HepG2 (cell line): Measurements from ENCODE around the gene GDF9. TPM values are rescaled to one million over a fixed set of nuclear protein-coding genes. Genes with fewer than 3 reads are reported as not detected.

Experiments
- ATAC-seq: fragments of 200-7000 bp; cut with Tn5 transposase; 3 replicates; pipeline ENCODE4 v1.9.1; 2020; ENCODE audit warnings: mild to moderate bottlenecking, moderate library complexity
- BruUV-seq: library from RNA; stranded (reverse); fragments of 400-500 nt; replicated peaks from 2 replicates; lab custom pipeline; 2021; lab: Mats Ljungman, UMichigan
- CTCF ChIA-PET: fragments of 300-600 bp; formaldehyde crosslinking; extraction: SDS; loops from one replicate; lab custom pipeline; 2021; ENCODE audit warnings: low total read pairs, inconsistent platforms, low intra/inter-chr PET ratio; lab: Yijun Ruan, JAX
- POLR2A ChIA-PET: fragments of 350-600 bp; sonication (Branson Sonifier 250); formaldehyde crosslinking; loops from one replicate; lab custom pipeline; 2020; ENCODE audit warnings: antibody characterized with exemption, inconsistent platforms; lab: Yijun Ruan, JAX
- DNase-seq: peaks from one replicate; pipeline ENCODE4 v3.0.0-alpha.2; 2015; ENCODE audit warnings: low spot score
- FAIRE-seq: peaks from 3 replicates; lab custom pipeline; 2011; peaks lifted over from hg19 to GRCh38; lab: Jason Lieb, UNC
- H2AFZ ChIP-seq: one replicate; pipeline ENCODE4 v1.6.1; 2011; ENCODE audit warnings: low read length, inconsistent platforms
- H3K27ac ChIP-seq: fragments of 300-600 bp; 3 replicates; pipeline ENCODE4 v1.8.0; 2011; ENCODE audit warnings: mixed run types, mild to moderate bottlenecking, mixed read lengths, low read length, inconsistent platforms; ENCODE audit not compliant: insufficient read depth; ENCODE audit errors: extremely low read length
- H3K27me3 ChIP-seq, 2 experiments: fragments of 200-600 bp in 1 of 2; 2 replicates in 1 of 2; 3 replicates in 1 of 2; pipeline versions ENCODE4 v1.6.0 to v1.8.0; 2011; ENCODE audit warnings: low read length in 2 of 2, mild to moderate bottlenecking in 2 of 2, moderate library complexity in 2 of 2, inconsistent platforms in 1 of 2; ENCODE audit not compliant: insufficient read depth in 2 of 2, control insufficient read depth in 1 of 2
- H3K36me3 ChIP-seq, 2 experiments: fragments of 200-600 bp in 1 of 2; replicated peaks in 1 of 2; 2 replicates in 1 of 2; 3 replicates in 1 of 2; pipeline versions ENCODE4 v1.5.1 to v1.8.0; 2011; ENCODE audit warnings: low read length in 2 of 2, inconsistent platforms in 1 of 2; ENCODE audit not compliant: insufficient read depth in 2 of 2, control insufficient read depth in 1 of 2
- H3K4me1 ChIP-seq: 2 replicates; pipeline ENCODE4 v1.5.1; 2012; ENCODE audit warnings: low read length, inconsistent platforms; ENCODE audit not compliant: insufficient read depth
- H3K4me2 ChIP-seq: 2 replicates; pipeline ENCODE4 v1.6.0; 2011; ENCODE audit warnings: low read depth, low read length, inconsistent platforms
- H3K4me3 ChIP-seq, 3 experiments: fragments of 200-600 bp in 1 of 3; sonication (generic), shearing (Covaris generic) in 1 of 3; replicated peaks in 1 of 3; 2 replicates each; pipeline ENCODE4 v1.5.1; 2011 to 2016; ENCODE audit warnings: low read length in 3 of 3, inconsistent platforms in 2 of 3, low read depth in 2 of 3, mild to moderate bottlenecking in 2 of 3, control low read depth in 1 of 3, mixed read lengths in 1 of 3; ENCODE audit not compliant: insufficient read depth in 1 of 3
- H3K79me2 ChIP-seq: one replicate; pipeline ENCODE4 v1.6.1; 2011; ENCODE audit warnings: low read length, inconsistent platforms; ENCODE audit not compliant: insufficient read depth
- H3K9ac ChIP-seq: 2 replicates; pipeline ENCODE4 v1.6.0; 2011; ENCODE audit warnings: mild to moderate bottlenecking, low read depth, low read length, inconsistent platforms; ENCODE audit not compliant: insufficient read depth
- H3K9me3 ChIP-seq: 2 replicates; pipeline ENCODE4 v1.5.1; 2012; ENCODE audit warnings: mild to moderate bottlenecking, low read length
- H4K20me1 ChIP-seq: 2 replicates; pipeline ENCODE4 v1.6.0; 2011; ENCODE audit warnings: inconsistent platforms, mild to moderate bottlenecking, low read length, moderate library complexity; ENCODE audit not compliant: insufficient read depth
- HNF4G ChIP-seq, 2 experiments: sonication (generic) in 1 of 2; formaldehyde crosslinking in 1 of 2; IDR thresholded peaks; 2 replicates each; pipeline versions ENCODE4 v1.4.0 to v1.6.1; 2011 to 2020; ENCODE audit warnings: borderline replicate concordance in 2 of 2, low read depth in 2 of 2, mild to moderate bottlenecking in 2 of 2, low read length in 1 of 2, missing genetic modification reagents in 1 of 2, moderate library complexity in 1 of 2
- JDP2 ChIP-seq: sonication (generic); formaldehyde crosslinking; IDR thresholded peaks from 2 replicates; pipeline ENCODE4 v1.8.1; 2022; ENCODE audit warnings: missing genetic modification reagents, borderline replicate concordance
- KLF16 ChIP-seq, 2 experiments: sonication (generic) in 1 of 2; formaldehyde crosslinking in 1 of 2; IDR thresholded peaks; 2 replicates each; pipeline versions ENCODE4 v1.6.1 to v1.8.0; 2016 to 2023; ENCODE audit warnings: missing genetic modification reagents in 2 of 2, missing compliant biosample characterization in 1 of 2
- MAZ ChIP-seq, 2 experiments: sonication (generic) in 1 of 2; formaldehyde crosslinking in 1 of 2; IDR thresholded peaks; 2 replicates each; pipeline versions ENCODE4 v1.5.0 to v1.6.1; 2012 to 2020; ENCODE audit warnings: low read depth in 2 of 2, mild to moderate bottlenecking in 2 of 2, borderline replicate concordance in 1 of 2, improper control_type of control experiment in 1 of 2, low read length in 1 of 2, missing genetic modification reagents in 1 of 2, moderate library complexity in 1 of 2
- MIER3 ChIP-seq: IDR thresholded peaks from 2 replicates; pipeline ENCODE4 v1.6.1; 2016; ENCODE audit warnings: missing compliant biosample characterization, borderline replicate concordance
- STAG1 ChIP-seq: sonication (generic); formaldehyde crosslinking; IDR thresholded peaks from 2 replicates; pipeline ENCODE4 v1.4.0; 2020; ENCODE audit warnings: missing genetic modification reagents
- ZMYM4 ChIP-seq: sonication (generic); formaldehyde crosslinking; IDR thresholded peaks from 2 replicates; pipeline ENCODE4 v1.8.1; 2023; ENCODE audit warnings: mild to moderate bottlenecking, missing genetic modification reagents
- ZSCAN20 ChIP-seq: sonication (generic); formaldehyde crosslinking; IDR thresholded peaks from 2 replicates; pipeline ENCODE4 v1.4.0; 2020; ENCODE audit warnings: missing genetic modification reagents, mild to moderate bottlenecking, borderline replicate concordance
- WGBS: methylation state at CpG from one replicate; pipeline ENCODE4 v1.1.6; 2017; ENCODE audit warnings: low lambda C conversion rate; 5-methylcytosine and 5-hydroxymethylcytosine counted together
- in situ Hi-C: cut with HindIII; loops from 2 replicates; pipeline ENCODE4 v1.10.0; 2017; ENCODE audit warnings: low pct_unique_long_range_greater_than_20kb; ENCODE audit not compliant: extremely low pct_ligation_motif_present
- intact Hi-C: fragments of 100-400 bp; cut with micrococcal nuclease; formaldehyde crosslinking; loops from one replicate; pipeline ENCODE4 v1.10.0; 2022; ENCODE audit not compliant: unreplicated experiment
- polyA plus RNA-seq, 8 experiments: library from polyadenylated mRNA; depleted of rRNA in 3 of 8; stranded (reverse) in 7 of 8; unstranded in 1 of 8; fragments of >200 nt; fragmentation: Illumina TruSeq in 4 of 8; extraction: Trizol in 4 of 8; gene quantifications; 2 replicates each; pipeline versions ENCODE4 v1.2.1 to v1.2.3, GENCODE V29; 2011 to 2016; ENCODE audit warnings: low read depth in 4 of 8, missing spikeins in 1 of 8, mixed read lengths in 1 of 8; ENCODE audit not compliant: insufficient read depth in 1 of 8
- total RNA-seq, 5 experiments: library from RNA; depleted of rRNA; stranded (reverse); fragments of >200 nt; fragmentation: Illumina TruSeq; extraction: Trizol; gene quantifications; 2 replicates each; pipeline ENCODE4 v1.2.3, GENCODE V29; 2016; ENCODE audit warnings: low read depth in 1 of 5
- TF ChIP-seq, protein P1 (sequence below): sonication (generic); formaldehyde crosslinking; IDR thresholded peaks from 2 replicates; pipeline ENCODE4 v1.4.0; 2020; ENCODE audit warnings: mild to moderate bottlenecking, low read depth, missing genetic modification reagents
- TF ChIP-seq, protein P2 (sequence below): sonication (generic); formaldehyde crosslinking; IDR thresholded peaks from 2 replicates; pipeline ENCODE4 v1.4.0; 2020; ENCODE audit warnings: missing genetic modification reagents
- TF ChIP-seq, protein P3 (sequence below): sonication (generic); formaldehyde crosslinking; IDR thresholded peaks from 2 replicates; pipeline ENCODE4 v1.5.1; 2020; ENCODE audit warnings: mild to moderate bottlenecking, moderate library complexity, missing genetic modification reagents

GDF9 gene
- total and polyA plus RNA-seq, 2 of the 13 experiments (the other 11 are each of a cell fraction or from before 2014, with no cell fraction given), result 0.33 to 0.38 TPM

DNA sequence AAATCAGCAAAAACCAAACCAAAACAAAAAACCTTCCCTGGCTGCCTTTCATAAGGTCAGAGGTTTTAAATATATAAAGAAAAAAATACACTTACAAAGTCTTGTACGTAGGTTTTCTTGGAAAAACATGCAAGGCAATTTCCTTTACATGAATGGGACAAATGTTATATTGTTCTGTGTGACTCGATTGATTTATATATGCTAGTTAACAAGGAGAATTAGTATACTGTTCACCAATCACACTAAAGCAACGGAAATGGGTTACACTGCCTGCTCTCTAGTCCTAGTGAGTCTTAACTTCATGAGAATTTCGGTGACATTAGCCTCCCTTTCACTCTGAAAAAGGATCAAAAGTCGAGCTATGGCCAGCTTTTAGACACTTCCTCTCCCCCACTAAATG, 5.5 kb downstream of the GDF9 start:
- Histone ChIP-seq H2AFZ (no peak overlapping the region), H3K9ac (no peak overlapping the region), H3K4me3 (no peak overlapping the region), H4K20me1 (no peaks in the 10 kb centered on the region), H3K27ac (no peak overlapping the region), H3K9me3 (no peaks in the 10 kb centered on the region), H3K27me3 (no peaks in the 10 kb centered on the region; a peak in 1 of 5 replicates), H3K4me2 (no peak overlapping the region), H3K36me3 (no peaks in the 10 kb centered on the region), H3K4me1 (peaks cover 21% of the 10 kb centered on the region), H3K79me2 (no peaks in the 10 kb centered on the region)
- TF ChIP-seq JDP2 (CRISPR knock-in tag), result no peak
- TF ChIP-seq STAG1 (CRISPR knock-in tag), result no peak
- no peak for TF ChIP-seq MAZ (IDR thresholded peaks at IDR 0.05; ENCODE audit: borderline replicate concordance, low read depth, low read length)
- TF ChIP-seq MAZ (CRISPR knock-in tag; IDR thresholded peaks at IDR 0.05; ENCODE audit: low read depth), result no peak
- WGBS, result 67% methylated on average over 5 of the region's 5 CpGs
- in situ Hi-C loops, result no loop called here
- DNase-seq, result no peak
- CTCF ChIA-PET, result no interaction called here
- no peak for FAIRE-seq
- no TSS peak for BruUV-seq
- no peak for ATAC-seq
- intact Hi-C loops, result no loop called here
- POLR2A ChIA-PET, result interaction anchor here (1.4 kb wide), 2 partner anchors 12 to 22 kb away, joined by 3 to 5 read pairs; no protein-coding TSS in a partner anchor

DNA sequence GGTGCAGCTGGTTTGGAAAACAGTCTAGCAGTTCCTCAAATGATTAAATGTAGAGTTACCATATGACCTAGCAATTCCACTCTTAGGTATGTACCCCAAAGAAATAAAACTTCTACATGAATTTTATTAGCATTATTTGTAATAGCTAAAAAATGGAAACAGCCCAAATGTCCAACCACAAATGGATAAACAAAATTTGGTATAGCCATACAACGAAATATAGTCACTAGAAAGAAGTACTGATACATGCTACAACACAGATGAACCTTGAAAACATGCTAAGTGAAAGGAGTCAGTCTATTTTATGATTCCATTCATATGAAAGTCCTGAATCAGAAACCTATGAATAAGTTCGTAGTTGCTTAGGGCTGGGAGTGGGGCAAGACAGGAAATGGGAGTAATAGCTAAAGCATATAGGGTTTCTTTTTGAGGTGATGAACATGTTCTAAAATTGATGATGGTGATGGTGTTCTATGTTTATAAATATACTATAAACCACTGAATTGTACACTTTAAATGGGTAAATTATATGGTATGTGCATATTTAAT, 6.3 kb downstream of the GDF9 start:
- Histone ChIP-seq H3K79me2 (no peaks in the 10 kb centered on the region), H4K20me1 (no peaks in the 10 kb centered on the region), H3K4me1 (peaks cover 16% of the 10 kb centered on the region), H3K9me3 (no peaks in the 10 kb centered on the region), H3K4me2 (no peak overlapping the region), H3K27me3 (no peaks in the 10 kb centered on the region; a peak in 1 of 5 replicates), H2AFZ (no peak overlapping the region), H3K36me3 (no peaks in the 10 kb centered on the region), H3K4me3 (no peak overlapping the region), H3K9ac (no peak overlapping the region), H3K27ac (no peak overlapping the region)
- no TSS peak for BruUV-seq
- 79% methylated on average over 2 of the region's 2 CpGs for WGBS
- ChIA-PET CTCF (no interaction called here), POLR2A (interaction anchor here (1.4 kb wide), 1 partner anchor 21 kb away, joined by 5 read pairs; no protein-coding TSS in a partner anchor)
- DNase-seq (no peak), ATAC-seq (no peak), FAIRE-seq (no peak)
- intact Hi-C loops (no loop called here), in situ Hi-C loops (no loop called here)
- TF ChIP-seq, protein P1, sequence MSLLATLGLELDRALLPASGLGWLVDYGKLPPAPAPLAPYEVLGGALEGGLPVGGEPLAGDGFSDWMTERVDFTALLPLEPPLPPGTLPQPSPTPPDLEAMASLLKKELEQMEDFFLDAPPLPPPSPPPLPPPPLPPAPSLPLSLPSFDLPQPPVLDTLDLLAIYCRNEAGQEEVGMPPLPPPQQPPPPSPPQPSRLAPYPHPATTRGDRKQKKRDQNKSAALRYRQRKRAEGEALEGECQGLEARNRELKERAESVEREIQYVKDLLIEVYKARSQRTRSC (CRISPR knock-in tag), result no peak
- no peak for TF ChIP-seq KLF16 (CRISPR knock-in tag; IDR thresholded peaks at IDR 0.05)
- TF ChIP-seq ZSCAN20 (CRISPR knock-in tag), result no peak
- TF ChIP-seq, protein P2, sequence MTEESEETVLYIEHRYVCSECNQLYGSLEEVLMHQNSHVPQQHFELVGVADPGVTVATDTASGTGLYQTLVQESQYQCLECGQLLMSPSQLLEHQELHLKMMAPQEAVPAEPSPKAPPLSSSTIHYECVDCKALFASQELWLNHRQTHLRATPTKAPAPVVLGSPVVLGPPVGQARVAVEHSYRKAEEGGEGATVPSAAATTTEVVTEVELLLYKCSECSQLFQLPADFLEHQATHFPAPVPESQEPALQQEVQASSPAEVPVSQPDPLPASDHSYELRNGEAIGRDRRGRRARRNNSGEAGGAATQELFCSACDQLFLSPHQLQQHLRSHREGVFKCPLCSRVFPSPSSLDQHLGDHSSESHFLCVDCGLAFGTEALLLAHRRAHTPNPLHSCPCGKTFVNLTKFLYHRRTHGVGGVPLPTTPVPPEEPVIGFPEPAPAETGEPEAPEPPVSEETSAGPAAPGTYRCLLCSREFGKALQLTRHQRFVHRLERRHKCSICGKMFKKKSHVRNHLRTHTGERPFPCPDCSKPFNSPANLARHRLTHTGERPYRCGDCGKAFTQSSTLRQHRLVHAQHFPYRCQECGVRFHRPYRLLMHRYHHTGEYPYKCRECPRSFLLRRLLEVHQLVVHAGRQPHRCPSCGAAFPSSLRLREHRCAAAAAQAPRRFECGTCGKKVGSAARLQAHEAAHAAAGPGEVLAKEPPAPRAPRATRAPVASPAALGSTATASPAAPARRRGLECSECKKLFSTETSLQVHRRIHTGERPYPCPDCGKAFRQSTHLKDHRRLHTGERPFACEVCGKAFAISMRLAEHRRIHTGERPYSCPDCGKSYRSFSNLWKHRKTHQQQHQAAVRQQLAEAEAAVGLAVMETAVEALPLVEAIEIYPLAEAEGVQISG (CRISPR knock-in tag), result no peak
- no peak for TF ChIP-seq ZMYM4 (CRISPR knock-in tag)
- TF ChIP-seq, protein P3, sequence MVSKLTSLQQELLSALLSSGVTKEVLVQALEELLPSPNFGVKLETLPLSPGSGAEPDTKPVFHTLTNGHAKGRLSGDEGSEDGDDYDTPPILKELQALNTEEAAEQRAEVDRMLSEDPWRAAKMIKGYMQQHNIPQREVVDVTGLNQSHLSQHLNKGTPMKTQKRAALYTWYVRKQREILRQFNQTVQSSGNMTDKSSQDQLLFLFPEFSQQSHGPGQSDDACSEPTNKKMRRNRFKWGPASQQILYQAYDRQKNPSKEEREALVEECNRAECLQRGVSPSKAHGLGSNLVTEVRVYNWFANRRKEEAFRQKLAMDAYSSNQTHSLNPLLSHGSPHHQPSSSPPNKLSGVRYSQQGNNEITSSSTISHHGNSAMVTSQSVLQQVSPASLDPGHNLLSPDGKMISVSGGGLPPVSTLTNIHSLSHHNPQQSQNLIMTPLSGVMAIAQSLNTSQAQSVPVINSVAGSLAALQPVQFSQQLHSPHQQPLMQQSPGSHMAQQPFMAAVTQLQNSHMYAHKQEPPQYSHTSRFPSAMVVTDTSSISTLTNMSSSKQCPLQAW, result no peak
- TF ChIP-seq HNF4G (IDR thresholded peaks at IDR 0.05; ENCODE audit: borderline replicate concordance, low read depth, low read length), result no peak
- no peak for TF ChIP-seq HNF4G (CRISPR knock-in tag; IDR thresholded peaks at IDR 0.05; ENCODE audit: borderline replicate concordance, low read depth)
- no peak for TF ChIP-seq MIER3 (CRISPR knock-in tag)
